H1 (cell line): ENCODE results near the gene CAMSAP1. TPM values are rescaled to one million over a fixed set of nuclear protein-coding genes. Genes with fewer than 3 reads are reported as not detected.

Source experiments
- ASH2L ChIP-seq: fragments of 200-600, 300-600 bp; sonication (generic); IDR thresholded peaks from one replicate; pipeline ENCODE4 v1.7.1; 2017; ENCODE audit warnings: low read length
- BCL11A ChIP-seq, 2 experiments: IDR thresholded peaks; one replicate each; pipeline ENCODE4 v1.6.1; 2011; ENCODE audit warnings: low read depth in 2 of 2, low read length in 2 of 2, mild to moderate bottlenecking in 2 of 2
- CHD2 ChIP-seq: IDR thresholded peaks from 2 replicates; pipeline ENCODE4 v1.6.1; 2012; ENCODE audit warnings: low read length, improper control_type of control experiment
- HDAC6 ChIP-seq: IDR thresholded peaks from one replicate; pipeline ENCODE4 v1.7.1; 2012; ENCODE audit warnings: low read depth, mild to moderate bottlenecking, inconsistent platforms, low read length, moderate library complexity
- RAD21 ChIP-seq, 2 experiments: IDR thresholded peaks in 1 of 2; conservative IDR thresholded peaks in 1 of 2; 2 replicates each; pipeline ENCODE4 v1.6.1; 2011; ENCODE audit warnings: low read depth in 2 of 2, low read length in 2 of 2, improper control_type of control experiment in 1 of 2, inconsistent platforms in 1 of 2, mild to moderate bottlenecking in 1 of 2, moderate library complexity in 1 of 2
- TAF1 ChIP-seq: IDR thresholded peaks from 2 replicates; pipeline ENCODE4 v1.6.1; 2011; ENCODE audit warnings: mild to moderate bottlenecking, low read depth, low read length
- polyA plus RNA-seq, 7 experiments: library from polyadenylated mRNA; depleted of rRNA in 3 of 7; stranded (reverse) in 5 of 7; unstranded in 2 of 7; fragments of >200 nt in 5 of 7; fragments of 200-250 nt in 2 of 7; gene quantifications; 1 replicate in 5 of 7; 2 replicates in 1 of 7; 4 replicates in 1 of 7; pipeline versions ENCODE4 v1.2.1 to v1.2.3, GENCODE V29; 2011 to 2013; ENCODE audit warnings: missing spikeins in 2 of 7, mixed read lengths in 2 of 7
- total RNA-seq: library from RNA; stranded (reverse); fragmentation: NEBNext Ultra II Directional; extraction: Animal tissue kit (Norgen Biotek cat#: 25700); gene quantifications from 2 replicates; pipeline ENCODE4 v1.2.1, GENCODE V29; 2021

CAMSAP1 gene
- total and polyA plus RNA-seq, 2 of the 8 experiments (the other 6 are each of a cell fraction or from before 2014, with no cell fraction given): 13.4 to 44.0 TPM

DNA sequence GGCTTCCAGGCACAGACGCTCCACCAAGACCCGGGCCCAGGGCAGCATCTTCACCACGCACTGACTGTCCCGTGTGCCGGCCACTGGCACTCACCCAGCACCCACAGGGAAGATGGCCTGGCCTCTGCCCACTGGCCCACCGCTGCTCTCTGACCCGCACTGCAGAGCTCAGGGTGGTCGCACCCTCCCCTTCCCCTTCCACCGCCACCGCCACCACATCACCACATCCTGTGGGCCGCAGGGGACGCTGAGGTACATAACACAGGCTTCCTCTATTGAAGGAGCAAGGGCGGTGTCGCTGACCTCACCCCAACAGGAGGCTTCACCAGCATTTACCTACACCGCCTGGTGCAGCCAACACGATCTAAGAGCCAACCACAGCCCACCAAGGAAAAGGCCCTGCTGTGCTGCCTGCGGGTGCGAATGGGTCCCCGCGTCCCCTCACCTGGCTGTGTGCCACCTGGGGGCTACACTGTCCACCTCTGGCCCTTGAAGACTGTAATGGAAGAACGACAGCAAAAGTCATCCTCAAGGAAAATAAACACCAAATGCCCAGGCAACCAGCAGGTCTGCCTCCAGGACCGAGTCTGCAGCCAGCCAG lies 101.8 kb downstream of the CAMSAP1 start (continued):
- TF ChIP-seq BCL11A (IDR thresholded peaks at IDR 0.05; ENCODE audit: low read depth in 2 of 2, low read length in 2 of 2): no peak
- no peak for TF ChIP-seq CHD2
- no peak for TF ChIP-seq ASH2L
- no peak for TF ChIP-seq RAD21 (IDR thresholded peaks at IDR 0.05 in 1 of 2, conservative IDR thresholded peaks at IDR 0.05 in 1 of 2; ENCODE audit: low read depth in 2 of 2, low read length in 2 of 2)
- no peak for TF ChIP-seq TAF1
- TF ChIP-seq HDAC6: no peak
